Vagina (tissue), 2 donors: ENCODE measurements around the gene FHIT. TPM values are rescaled to one million over a fixed set of nuclear protein-coding genes. Genes with fewer than 3 reads are reported as not detected.

ENCODE experiments used
- DNase-seq, 2 donors: peaks; one replicate each; pipeline ENCODE4 v3.0.0-alpha.2; 2017; ENCODE audit errors: extremely low spot score in 2 of 2
- H3K27ac ChIP-seq: fragments of 200-600 bp; sonication (generic); one replicate; pipeline ENCODE4 v1.5.1; 2019
- H3K27me3 ChIP-seq: fragments of 200-600 bp; sonication (generic); one replicate; pipeline ENCODE4 v1.5.1; 2019
- H3K36me3 ChIP-seq, 2 donors: fragments of 200-600 bp; sonication (generic); one replicate each; pipeline ENCODE4 v1.5.1; 2017 to 2019
- H3K4me1 ChIP-seq: fragments of 200-600 bp; sonication (generic); one replicate; pipeline ENCODE4 v1.5.1; 2019
- H3K4me3 ChIP-seq, 2 donors: fragments of 200-600 bp; sonication (generic); 1 replicate in 1 of 2; 2 replicates in 1 of 2; pipeline ENCODE4 v1.5.1; 2016 to 2019
- H3K9me3 ChIP-seq: fragments of 200-600 bp; sonication (generic); one replicate; pipeline ENCODE4 v1.5.1; 2019
- CTCF ChIP-seq, 3 experiments: fragments of 450-650 bp in 2 of 3; fragments of 200-600 bp in 1 of 3; sonication (generic) in 1 of 3; IDR thresholded peaks; one replicate each; pipeline ENCODE4 v1.5.1; 2017 to 2019; ENCODE audit warnings: antibody characterized with exemption in 3 of 3, mild to moderate bottlenecking in 2 of 3, moderate library complexity in 2 of 3
- POLR2A ChIP-seq, 2 donors: fragments of 450-650 bp; IDR thresholded peaks; one replicate each; pipeline ENCODE4 v1.6.1; 2017; ENCODE audit warnings: antibody characterized with exemption in 2 of 2, mild to moderate bottlenecking in 2 of 2, moderate library complexity in 2 of 2
- POLR2AphosphoS5 ChIP-seq, 2 donors: sonication (generic); formaldehyde crosslinking; IDR thresholded peaks; one replicate each; pipeline ENCODE4 v1.9.0; 2017; ENCODE audit warnings: antibody characterized with exemption in 2 of 2, mild to moderate bottlenecking in 2 of 2, low read depth in 1 of 2; ENCODE audit not compliant: insufficient read depth in 1 of 2
- intact Hi-C: fragments of 100-400 bp; cut with DNase I; formaldehyde crosslinking; loops from one replicate; pipeline ENCODE4 v1.15.1; 2023
- total RNA-seq: library from RNA; depleted of rRNA; stranded (reverse); fragments of >200 nt; gene quantifications from one replicate; pipeline ENCODE4 v1.2.3, GENCODE V29; 2016

Gene FHIT
- total RNA-seq, 1 donor from 2014 or later, result 7.9 TPM

- Histone ChIP-seq H3K27ac (no peak overlapping the region), H3K4me3 (no peak overlapping the region), H3K9me3 (no peaks in the 10 kb centered on the region), H3K4me1 (no peaks in the 10 kb centered on the region), H3K27me3 (no peaks in the 10 kb centered on the region), H3K36me3 (no peaks in the 10 kb centered on the region)
- intact Hi-C loops, result no loop called here
- TF ChIP-seq POLR2AphosphoS5 (IDR thresholded peaks at IDR 0.05; ENCODE audit: insufficient read depth in 1 of 2, low read depth in 1 of 2), result no peak
- TF ChIP-seq POLR2A (IDR thresholded peaks at IDR 0.05), result no peak
- no peak for TF ChIP-seq CTCF (IDR thresholded peaks at IDR 0.05)
- no peak for DNase-seq
These were observed 981.4 kb downstream of the FHIT start for GRCh38 chr3:60269829-60270266.

- Histone ChIP-seq H3K9me3 (no peaks in the 10 kb centered on the region), H3K36me3 (no peaks in the 10 kb centered on the region), H3K4me1 (no peaks in the 10 kb centered on the region), H3K27me3 (no peaks in the 10 kb centered on the region), H3K27ac (no peak overlapping the region), H3K4me3 (no peak overlapping the region)
- DNase-seq, result no peak
- TF ChIP-seq CTCF (IDR thresholded peaks at IDR 0.05), result no peak
- TF ChIP-seq POLR2AphosphoS5 (IDR thresholded peaks at IDR 0.05; ENCODE audit: insufficient read depth in 1 of 2, low read depth in 1 of 2), result no peak
- no peak for TF ChIP-seq POLR2A (IDR thresholded peaks at IDR 0.05)
- intact Hi-C loops, result no loop called here
These were observed 981.9 kb downstream of the FHIT start for GRCh38 chr3:60269377-60269776.

GRCh38 chr3:60268123-60268522 is 983.1 kb downstream of the FHIT start:
- no peak overlapping the region for H3K4me3 ChIP-seq
- H3K36me3 ChIP-seq, result no peaks in the 10 kb centered on the region
- intact Hi-C loops, result no loop called here
- H3K9me3 ChIP-seq, result no peaks in the 10 kb centered on the region
- no peak for DNase-seq
- no peaks in the 10 kb centered on the region for H3K27me3 ChIP-seq
- no peak overlapping the region for H3K27ac ChIP-seq
- no peaks in the 10 kb centered on the region for H3K4me1 ChIP-seq
- no peak for TF ChIP-seq POLR2AphosphoS5 (IDR thresholded peaks at IDR 0.05; ENCODE audit: insufficient read depth in 1 of 2, low read depth in 1 of 2)
- no peak for TF ChIP-seq POLR2A (IDR thresholded peaks at IDR 0.05)
- TF ChIP-seq CTCF (IDR thresholded peaks at IDR 0.05), result no peak

GRCh38 chr3:60266444-60266843 is 984.8 kb downstream of the FHIT start:
- Histone ChIP-seq H3K4me3 (no peak overlapping the region), H3K27ac (no peak overlapping the region), H3K36me3 (no peaks in the 10 kb centered on the region), H3K27me3 (no peaks in the 10 kb centered on the region), H3K9me3 (no peaks in the 10 kb centered on the region), H3K4me1 (no peaks in the 10 kb centered on the region)
- no peak for DNase-seq
- TF ChIP-seq CTCF (IDR thresholded peaks at IDR 0.05) (no peak), POLR2AphosphoS5 (IDR thresholded peaks at IDR 0.05; ENCODE audit: insufficient read depth in 1 of 2, low read depth in 1 of 2) (no peak)
- intact Hi-C loops, result no loop called here

- Histone ChIP-seq H3K4me1 (no peaks in the 10 kb centered on the region), H3K9me3 (no peaks in the 10 kb centered on the region), H3K4me3 (no peak overlapping the region), H3K36me3 (no peaks in the 10 kb centered on the region), H3K27me3 (no peaks in the 10 kb centered on the region), H3K27ac (no peak overlapping the region)
- no peak for DNase-seq
- TF ChIP-seq POLR2A (IDR thresholded peaks at IDR 0.05) (no peak), POLR2AphosphoS5 (IDR thresholded peaks at IDR 0.05; ENCODE audit: insufficient read depth in 1 of 2, low read depth in 1 of 2) (no peak), CTCF (IDR thresholded peaks at IDR 0.05) (no peak)
- intact Hi-C loops, result no loop called here
These were observed 988.1 kb downstream of the FHIT start for GRCh38 chr3:60263191-60263590.
